Transverse colon (tissue), 4 donors: ENCODE results near the gene SUSD2.

Experiments
- EP300 ChIP-seq: sonication (generic); formaldehyde crosslinking; IDR thresholded peaks from one replicate; pipeline ENCODE4 v1.6.1; 2017; ENCODE audit warnings: antibody characterized with exemption, low read depth
- POLR2A ChIP-seq: fragments of 450-650 bp; IDR thresholded peaks from one replicate; pipeline ENCODE4 v1.6.1; 2016; ENCODE audit warnings: antibody characterized with exemption, mild to moderate bottlenecking, moderate library complexity
- POLR2AphosphoS5 ChIP-seq, 3 donors: sonication (generic); formaldehyde crosslinking; IDR thresholded peaks; one replicate each; pipeline ENCODE4 v1.6.1; 2016; ENCODE audit warnings: antibody characterized with exemption in 3 of 3
- TF ChIP-seq, protein P1 (sequence below), 5 experiments: fragments of 200-600 bp in 3 of 5; fragments of 450-650 bp in 2 of 5; sonication (generic) in 3 of 5; IDR thresholded peaks; 1 replicate in 2 of 5; 2 replicates in 3 of 5; pipeline ENCODE4 v1.5.1; 2016 to 2017; ENCODE audit warnings: antibody characterized with exemption in 5 of 5, inconsistent platforms in 3 of 5, mild to moderate bottlenecking in 2 of 5, moderate library complexity in 1 of 5

DNA sequence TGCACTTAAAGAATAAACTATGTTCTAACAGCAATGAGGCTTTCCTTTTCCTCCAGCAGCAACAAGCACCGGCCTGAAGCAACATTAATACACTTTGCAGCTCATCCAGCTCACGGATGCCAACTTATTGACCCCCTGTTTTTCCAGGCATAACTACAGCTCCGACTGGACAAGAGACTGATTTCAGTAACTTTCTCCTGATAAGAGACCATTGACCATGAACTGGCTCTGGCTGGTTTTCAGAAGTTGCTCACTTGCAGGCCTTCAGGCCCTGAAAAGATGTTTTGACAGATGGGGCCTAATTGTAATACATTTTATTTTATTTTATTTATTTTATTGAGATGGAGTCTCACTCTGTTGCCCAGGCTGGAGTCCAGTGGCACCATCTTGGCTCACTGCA is 36.1 kb downstream of the SUSD2 start:
- no peak for TF ChIP-seq POLR2A
- TF ChIP-seq, protein P1, sequence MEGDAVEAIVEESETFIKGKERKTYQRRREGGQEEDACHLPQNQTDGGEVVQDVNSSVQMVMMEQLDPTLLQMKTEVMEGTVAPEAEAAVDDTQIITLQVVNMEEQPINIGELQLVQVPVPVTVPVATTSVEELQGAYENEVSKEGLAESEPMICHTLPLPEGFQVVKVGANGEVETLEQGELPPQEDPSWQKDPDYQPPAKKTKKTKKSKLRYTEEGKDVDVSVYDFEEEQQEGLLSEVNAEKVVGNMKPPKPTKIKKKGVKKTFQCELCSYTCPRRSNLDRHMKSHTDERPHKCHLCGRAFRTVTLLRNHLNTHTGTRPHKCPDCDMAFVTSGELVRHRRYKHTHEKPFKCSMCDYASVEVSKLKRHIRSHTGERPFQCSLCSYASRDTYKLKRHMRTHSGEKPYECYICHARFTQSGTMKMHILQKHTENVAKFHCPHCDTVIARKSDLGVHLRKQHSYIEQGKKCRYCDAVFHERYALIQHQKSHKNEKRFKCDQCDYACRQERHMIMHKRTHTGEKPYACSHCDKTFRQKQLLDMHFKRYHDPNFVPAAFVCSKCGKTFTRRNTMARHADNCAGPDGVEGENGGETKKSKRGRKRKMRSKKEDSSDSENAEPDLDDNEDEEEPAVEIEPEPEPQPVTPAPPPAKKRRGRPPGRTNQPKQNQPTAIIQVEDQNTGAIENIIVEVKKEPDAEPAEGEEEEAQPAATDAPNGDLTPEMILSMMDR (IDR thresholded peaks at IDR 0.05) = no peak
- TF ChIP-seq POLR2AphosphoS5 (IDR thresholded peaks at IDR 0.05) = no peak
- TF ChIP-seq EP300 = no peak
